Astrocyte (in vitro differentiated cells and primary cell): ENCODE data around the gene GPR32. TPM values are rescaled to one million over a fixed set of nuclear protein-coding genes. Genes with fewer than 3 reads are reported as not detected.

Source experiments
- DNase-seq: peaks from one replicate; pipeline ENCODE4 v3.0.0-alpha.2; 2010; ENCODE audit warnings: low read depth
- FAIRE-seq: peaks from 2 replicates; lab custom pipeline; 2011; peaks lifted over from hg19 to GRCh38; lab: Jason Lieb, UNC
- H2AFZ ChIP-seq: 2 replicates; pipeline ENCODE4 v1.6.0; 2012; ENCODE audit warnings: low read depth, low read length, inconsistent platforms
- H3K27ac ChIP-seq: 2 replicates; pipeline ENCODE4 v1.5.1; 2011; ENCODE audit warnings: low read depth, low read length, inconsistent platforms
- H3K27me3 ChIP-seq: 2 replicates; pipeline ENCODE4 v1.6.0; 2011; ENCODE audit warnings: low read length, inconsistent platforms; ENCODE audit not compliant: insufficient read depth
- H3K36me3 ChIP-seq: 2 replicates; pipeline ENCODE4 v1.5.1; 2011; ENCODE audit warnings: low read length, inconsistent platforms; ENCODE audit not compliant: insufficient read depth
- H3K4me1 ChIP-seq: 2 replicates; pipeline ENCODE4 v1.5.1; 2011; ENCODE audit warnings: low read length, inconsistent platforms; ENCODE audit not compliant: insufficient read depth
- H3K4me2 ChIP-seq: 2 replicates; pipeline ENCODE4 v1.6.0; 2012; ENCODE audit warnings: low read length, inconsistent platforms
- H3K4me3 ChIP-seq: 2 replicates; pipeline ENCODE4 v1.5.1; 2011; ENCODE audit warnings: low read depth, mild to moderate bottlenecking, low read length, inconsistent platforms; ENCODE audit not compliant: insufficient read depth
- H3K79me2 ChIP-seq: 2 replicates; pipeline ENCODE4 v1.6.0; 2012; ENCODE audit warnings: mild to moderate bottlenecking, low read length, inconsistent platforms; ENCODE audit not compliant: insufficient read depth
- H3K9ac ChIP-seq: 2 replicates; pipeline ENCODE4 v1.6.0; 2012; ENCODE audit warnings: mild to moderate bottlenecking, low read length, inconsistent platforms
- H3K9me3 ChIP-seq: 2 replicates; pipeline ENCODE4 v1.5.1; 2012; ENCODE audit warnings: low read depth, mild to moderate bottlenecking, low read length, inconsistent platforms; ENCODE audit not compliant: insufficient read depth
- H4K20me1 ChIP-seq: 2 replicates; pipeline ENCODE4 v1.6.0; 2012; ENCODE audit warnings: low read length, inconsistent platforms; ENCODE audit not compliant: insufficient read depth
- H3K27ac Mint-ChIP-seq: one replicate; pipeline ENCODE4 v1.8.0; 2021; ENCODE audit warnings: mild to moderate bottlenecking, mixed read lengths; ENCODE audit not compliant: unreplicated experiment
- H3K27me3 Mint-ChIP-seq: one replicate; pipeline ENCODE4 v1.8.0; 2021; ENCODE audit warnings: low read depth, mixed read lengths; ENCODE audit not compliant: unreplicated experiment
- H3K36me3 Mint-ChIP-seq: one replicate; pipeline ENCODE4 v1.8.0; 2021; ENCODE audit warnings: low read depth, mixed read lengths; ENCODE audit not compliant: unreplicated experiment
- H3K4me1 Mint-ChIP-seq: one replicate; pipeline ENCODE4 v1.8.0; 2021; ENCODE audit warnings: low read depth, mixed read lengths; ENCODE audit not compliant: unreplicated experiment
- H3K4me3 Mint-ChIP-seq: one replicate; pipeline ENCODE4 v1.8.0; 2021; ENCODE audit warnings: mild to moderate bottlenecking, moderate library complexity, mixed read lengths; ENCODE audit not compliant: unreplicated experiment
- H3K9me3 Mint-ChIP-seq: one replicate; pipeline ENCODE4 v1.8.0; 2021; ENCODE audit warnings: mild to moderate bottlenecking, mixed read lengths; ENCODE audit not compliant: unreplicated experiment
- CTCF ChIP-seq: IDR thresholded peaks from 2 replicates; pipeline ENCODE4 v1.5.1; 2011; ENCODE audit warnings: low read depth, mild to moderate bottlenecking, inconsistent platforms, low read length, moderate library complexity; ENCODE audit not compliant: insufficient read depth
- EZH2 ChIP-seq: IDR thresholded peaks from 2 replicates; pipeline ENCODE4 v1.6.1; 2012; ENCODE audit warnings: mild to moderate bottlenecking, low read length, inconsistent platforms; ENCODE audit not compliant: insufficient read depth
- total RNA-seq: library from RNA; stranded (reverse); gene quantifications from 2 replicates; pipeline ENCODE4 v1.2.1, GENCODE V29; 2021

The GPR32 gene
- total RNA-seq, 1 donor from 2014 or later: not detected

GRCh38 chr19:50776131-50776530, 5.9 kb downstream of the GPR32 start:
- no peak for DNase-seq
- no peak for TF ChIP-seq EZH2
- no peak for TF ChIP-seq CTCF
- H3K4me3 Mint-ChIP-seq: no peak overlapping the region
- H3K36me3 ChIP-seq: no peaks in the 10 kb centered on the region
- H3K9me3 ChIP-seq: no peaks in the 10 kb centered on the region
- H4K20me1 ChIP-seq: no peaks in the 10 kb centered on the region
- FAIRE-seq: no peak
- H3K27me3 ChIP-seq: peaks cover 29% of the 10 kb centered on the region
- no peaks in the 10 kb centered on the region for H3K27me3 Mint-ChIP-seq
- H3K4me2 ChIP-seq: no peak overlapping the region
- no peaks in the 10 kb centered on the region for H3K4me1 Mint-ChIP-seq
- no peak overlapping the region for H3K27ac Mint-ChIP-seq
- peaks cover 12% of the 10 kb centered on the region for H3K9me3 Mint-ChIP-seq
- H3K79me2 ChIP-seq: no peaks in the 10 kb centered on the region
- no peaks in the 10 kb centered on the region for H3K36me3 Mint-ChIP-seq
- no peak overlapping the region for H3K4me3 ChIP-seq
- H3K27ac ChIP-seq: no peak overlapping the region
- H3K4me1 ChIP-seq: no peaks in the 10 kb centered on the region
- H2AFZ ChIP-seq: no peak overlapping the region
- H3K9ac ChIP-seq: no peak overlapping the region

- Histone ChIP-seq H3K27me3 (peaks cover 29% of the 10 kb centered on the region), H3K79me2 (no peaks in the 10 kb centered on the region), H3K27ac (no peak overlapping the region), H4K20me1 (no peaks in the 10 kb centered on the region), H3K9me3 (no peaks in the 10 kb centered on the region), H2AFZ (no peak overlapping the region), H3K36me3 (no peaks in the 10 kb centered on the region), H3K4me2 (no peak overlapping the region), H3K4me3 (no peak overlapping the region), H3K4me1 (no peaks in the 10 kb centered on the region), H3K9ac (no peak overlapping the region)
- H3K9me3 Mint-ChIP-seq: peaks cover 12% of the 10 kb centered on the region
- TF ChIP-seq EZH2: no peak
- TF ChIP-seq CTCF: no peak
- H3K27ac Mint-ChIP-seq: no peak overlapping the region
- H3K27me3 Mint-ChIP-seq: no peaks in the 10 kb centered on the region
- no peaks in the 10 kb centered on the region for H3K4me1 Mint-ChIP-seq
- H3K36me3 Mint-ChIP-seq: no peaks in the 10 kb centered on the region
- no peak for DNase-seq
- FAIRE-seq: no peak
- H3K4me3 Mint-ChIP-seq: no peak overlapping the region
These were observed 7.0 kb downstream of the GPR32 start for GRCh38 chr19:50777261-50777660.

- Histone ChIP-seq H3K79me2 (no peaks in the 10 kb centered on the region), H3K27me3 (peaks cover 31% of the 10 kb centered on the region), H2AFZ (no peak overlapping the region), H3K4me1 (no peaks in the 10 kb centered on the region), H4K20me1 (no peaks in the 10 kb centered on the region), H3K9me3 (no peaks in the 10 kb centered on the region), H3K27ac (no peak overlapping the region), H3K36me3 (no peaks in the 10 kb centered on the region), H3K4me2 (no peak overlapping the region), H3K9ac (no peak overlapping the region), H3K4me3 (no peak overlapping the region)
- Mint-ChIP-seq H3K27me3 (no peaks in the 10 kb centered on the region), H3K4me1 (no peaks in the 10 kb centered on the region), H3K27ac (no peak overlapping the region), H3K36me3 (no peaks in the 10 kb centered on the region), H3K9me3 (peaks cover 12% of the 10 kb centered on the region), H3K4me3 (no peak overlapping the region)
- TF ChIP-seq CTCF: no peak
- no peak for TF ChIP-seq EZH2
- FAIRE-seq (no peak), DNase-seq (no peak)
These were observed 7.6 kb downstream of the GPR32 start for GRCh38 chr19:50777830-50778303.
